ENCODE data around the gene PRR36.

The PRR36 gene

GRCh38 chr19:7885818-7886217, 11.6 kb upstream of the PRR36 start:
- no peak for TF ChIP-seq CTCF (IDR thresholded peaks at IDR 0.05; ENCODE audit: insufficient read depth, low read depth, low read length, missing control alignments)
- DNase-seq (ENCODE audit: low read depth), result no peak

GRCh38 chr19:7883796-7884570, 9.8 kb upstream of the PRR36 start:
- peak; percentile 38 for DNase-seq (ENCODE audit: low read depth)
- no peak for TF ChIP-seq CTCF (IDR thresholded peaks at IDR 0.05; ENCODE audit: insufficient read depth, low read depth, low read length, missing control alignments)
- no peak overlapping the region for H3K4me3 ChIP-seq (ENCODE audit: low read length)

More at GRCh38 chr19:7885818-7886217, 11.6 kb upstream of the PRR36 start:
- no peak overlapping the region for H3K4me3 ChIP-seq (ENCODE audit: low read length)

- no peak for TF ChIP-seq CTCF (IDR thresholded peaks at IDR 0.05; ENCODE audit: insufficient read depth, low read depth, low read length, missing control alignments)
- no peak overlapping the region for H3K4me3 ChIP-seq (ENCODE audit: low read length)
- no peak for DNase-seq (ENCODE audit: low read depth)
These were observed 8.9 kb upstream of the PRR36 start for GRCh38 chr19:7883105-7883504.

- H3K4me3 ChIP-seq (ENCODE audit: low read length), result no peak overlapping the region
- no peak for DNase-seq (ENCODE audit: low read depth)
These were observed 7.7 kb upstream of the PRR36 start for GRCh38 chr19:7881910-7882309.

GRCh38 chr19:7879836-7880235, 5.6 kb upstream of the PRR36 start:
- no peak for DNase-seq (ENCODE audit: low read depth)

More at GRCh38 chr19:7881910-7882309, 7.7 kb upstream of the PRR36 start:
- TF ChIP-seq CTCF (IDR thresholded peaks at IDR 0.05; ENCODE audit: insufficient read depth, low read depth, low read length, missing control alignments), result no peak

GRCh38 chr19:7879111-7879807, 5.1 kb upstream of the PRR36 start:
- DNase-seq (ENCODE audit: low read depth), result no peak
- no peak for TF ChIP-seq CTCF (IDR thresholded peaks at IDR 0.05; ENCODE audit: insufficient read depth, low read depth, low read length, missing control alignments)
- H3K4me3 ChIP-seq (ENCODE audit: low read length), result no peak overlapping the region

More at GRCh38 chr19:7879836-7880235, 5.6 kb upstream of the PRR36 start:
- TF ChIP-seq CTCF (IDR thresholded peaks at IDR 0.05; ENCODE audit: insufficient read depth, low read depth, low read length, missing control alignments), result no peak
- H3K4me3 ChIP-seq (ENCODE audit: low read length), result no peak overlapping the region
